PC-3 (cell line): ENCODE results near the gene LAMA2.

Source experiments
- CTCF ChIP-seq: fragments of 300-600 bp; sonication (generic); conservative IDR thresholded peaks from 2 replicates; pipeline ENCODE4 v1.5.1; 2017; ENCODE audit warnings: antibody characterized with exemption, low read depth, mild to moderate bottlenecking, low read length
- EZH2 ChIP-seq: fragments of 300-600 bp; sonication (generic); IDR thresholded peaks from one replicate; pipeline ENCODE4 v1.6.1; 2017; ENCODE audit warnings: antibody characterized with exemption, mild to moderate bottlenecking, low read length; ENCODE audit not compliant: unreplicated experiment
- EZH2phosphoT487 ChIP-seq: fragments of 300-600 bp; sonication (generic); IDR thresholded peaks from 2 replicates; pipeline ENCODE4 v1.6.1; 2018; ENCODE audit warnings: mild to moderate bottlenecking, antibody characterized with exemption, low read length, borderline replicate concordance

GRCh38 chr6:129175066-129175465, 292.1 kb downstream of the LAMA2 start:
- no peak for TF ChIP-seq EZH2
- no peak for TF ChIP-seq CTCF
- TF ChIP-seq EZH2phosphoT487, result no peak
